HK-2 (cell line): Measurements from ENCODE around the gene TSHZ2.
"Not testable (repeated sequence)": the region's sequence is repeated elsewhere in the genome, so short reads cannot be mapped to it uniquely, and the experiment has no call there.

Experiments used
- DNase-seq: peaks from one replicate; pipeline ENCODE4 v3.0.0-alpha.2; 2018; ENCODE audit not compliant: unreplicated experiment

TSHZ2 gene

GRCh38 chr20:53087037-53087777 is 115.0 kb downstream of the TSHZ2 start:
- DNase-seq, result no peak

- no peak for DNase-seq
Measured at GRCh38 chr20:53088786-53089185, 116.6 kb downstream of the TSHZ2 start.

DNA sequence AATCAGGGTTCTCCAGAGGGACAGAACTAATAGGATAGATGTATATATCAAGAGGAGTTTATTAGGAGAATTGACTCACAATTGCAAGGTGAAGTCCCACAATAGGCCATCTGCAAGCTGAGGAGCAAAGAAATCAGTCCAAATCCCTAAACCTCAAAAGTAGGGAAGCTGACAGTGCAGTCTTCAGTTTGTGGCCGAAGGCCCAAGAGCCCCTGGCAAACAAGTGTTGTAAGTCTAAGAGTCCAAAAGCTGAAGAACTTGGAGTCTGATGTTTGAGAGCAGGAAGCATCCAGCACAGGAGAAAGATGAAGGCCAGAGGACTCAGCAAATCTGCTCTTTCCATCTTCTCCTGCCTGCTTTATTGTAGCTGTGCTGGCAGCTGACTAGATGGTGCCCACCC is 117.7 kb downstream of the TSHZ2 start:
- not testable (repeated sequence) for DNase-seq

GRCh38 chr20:53091789-53092188 is 119.6 kb downstream of the TSHZ2 start:
- DNase-seq, result no peak

DNA sequence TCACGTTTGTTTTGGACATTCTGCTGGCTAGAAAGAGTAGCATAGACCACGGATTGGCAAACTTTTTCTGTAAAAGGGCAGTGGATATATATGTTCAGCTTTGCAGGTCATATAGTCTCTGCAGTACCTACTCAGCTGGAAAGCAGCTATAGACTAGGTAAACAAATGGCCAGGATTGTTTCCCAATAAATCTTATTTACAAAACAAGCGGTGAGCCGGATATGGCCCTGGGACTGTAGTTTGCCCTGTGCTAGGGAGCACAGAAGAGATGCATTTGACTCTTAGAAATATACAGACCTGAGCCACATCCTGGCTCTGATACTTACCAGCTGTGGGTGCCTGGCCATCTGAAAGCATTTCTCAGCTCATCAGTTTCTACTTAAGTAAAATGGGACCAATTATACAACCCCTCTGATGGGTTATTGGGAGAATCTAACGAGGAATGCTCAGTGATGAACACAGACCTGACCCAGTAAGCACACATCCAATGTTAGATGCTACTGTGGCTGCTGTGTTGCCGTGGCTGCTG is 120.7 kb downstream of the TSHZ2 start:
- DNase-seq, result no peak

GRCh38 chr20:53097371-53097770 is 125.2 kb downstream of the TSHZ2 start:
- DNase-seq, result no peak

DNA sequence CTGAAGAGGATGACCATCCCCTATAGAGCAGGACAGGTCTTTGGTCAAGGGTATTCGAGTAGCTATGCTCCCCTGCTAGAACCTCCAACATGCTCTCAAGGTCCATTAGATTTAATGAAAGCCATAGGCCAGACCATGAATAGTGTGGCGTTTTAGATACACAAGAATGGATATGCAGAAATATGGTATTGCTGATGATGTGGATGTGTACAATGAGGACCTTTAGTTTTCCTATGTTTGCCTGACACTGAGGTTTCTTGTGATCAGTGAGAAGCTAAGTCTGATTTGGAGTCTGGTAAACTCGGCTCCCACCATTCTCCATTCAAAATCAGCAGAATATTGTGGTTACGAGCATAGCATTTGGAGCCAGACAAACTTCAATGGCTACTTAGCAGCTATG is 125.6 kb downstream of the TSHZ2 start:
- DNase-seq, result no peak

DNA sequence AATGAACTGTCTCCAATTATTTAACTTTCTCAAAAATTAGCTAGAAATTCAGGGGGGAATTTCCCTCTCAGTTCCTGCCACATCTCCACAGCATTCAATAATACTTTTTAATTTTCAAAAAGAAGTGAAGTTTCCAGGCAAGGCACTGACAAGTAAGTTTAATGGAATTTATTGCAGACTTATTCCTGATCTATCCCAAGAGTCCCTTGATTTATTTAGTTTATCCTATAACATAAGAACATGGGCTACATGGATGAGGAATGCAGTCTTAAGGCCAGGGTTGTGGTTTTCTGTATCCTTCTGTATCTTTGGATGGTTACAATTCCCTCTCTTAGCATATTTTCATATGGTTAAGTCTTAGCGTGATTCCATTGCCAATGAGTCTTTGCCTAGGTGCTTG is 126.5 kb downstream of the TSHZ2 start:
- DNase-seq, result no peak

- DNase-seq, result no peak
Measured at GRCh38 chr20:53099856-53100255, 127.7 kb downstream of the TSHZ2 start.

DNA sequence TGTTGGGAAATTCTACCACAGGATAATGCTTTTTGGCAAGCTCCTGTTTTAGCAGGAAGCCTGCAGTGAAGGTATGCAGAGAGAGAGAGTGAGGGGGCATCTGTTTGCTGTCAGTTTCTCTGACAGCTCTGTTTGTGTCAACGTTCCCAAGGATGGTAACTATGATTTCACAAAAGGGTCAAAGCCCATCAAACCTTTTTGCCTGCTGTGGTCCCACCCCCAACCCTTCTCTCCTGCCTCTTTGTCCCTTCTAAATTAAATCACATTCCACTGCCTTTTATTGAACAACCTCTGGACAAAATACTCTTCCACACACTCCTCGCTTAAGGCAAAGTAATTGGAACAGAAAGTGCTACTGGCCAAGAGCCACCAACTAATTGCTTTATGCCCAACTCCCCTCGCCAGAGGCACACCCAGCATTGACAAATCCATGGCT is 128.3 kb downstream of the TSHZ2 start:
- no peak for DNase-seq

GRCh38 chr20:53101992-53102760 is 130.0 kb downstream of the TSHZ2 start:
- DNase-seq, result no peak

DNA sequence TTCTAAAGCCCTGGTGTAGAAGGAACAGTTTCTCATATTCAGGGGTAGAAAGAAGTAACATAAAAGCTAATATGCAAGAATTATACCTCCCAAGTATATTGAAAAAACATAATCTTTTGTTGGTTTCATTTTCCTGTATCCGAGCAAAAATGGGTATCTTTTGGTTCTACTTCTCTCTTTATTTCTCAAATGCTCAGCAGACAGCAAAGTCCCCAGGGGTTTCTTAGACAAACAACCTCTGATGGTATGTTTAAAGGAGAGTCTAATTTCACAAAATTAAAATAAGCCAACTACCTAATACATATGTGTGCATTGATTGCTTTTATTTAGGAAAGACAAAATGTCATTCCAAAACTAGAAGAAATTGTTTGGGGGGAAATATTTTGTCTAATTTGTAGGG is 131.0 kb downstream of the TSHZ2 start:
- DNase-seq, result no peak

DNA sequence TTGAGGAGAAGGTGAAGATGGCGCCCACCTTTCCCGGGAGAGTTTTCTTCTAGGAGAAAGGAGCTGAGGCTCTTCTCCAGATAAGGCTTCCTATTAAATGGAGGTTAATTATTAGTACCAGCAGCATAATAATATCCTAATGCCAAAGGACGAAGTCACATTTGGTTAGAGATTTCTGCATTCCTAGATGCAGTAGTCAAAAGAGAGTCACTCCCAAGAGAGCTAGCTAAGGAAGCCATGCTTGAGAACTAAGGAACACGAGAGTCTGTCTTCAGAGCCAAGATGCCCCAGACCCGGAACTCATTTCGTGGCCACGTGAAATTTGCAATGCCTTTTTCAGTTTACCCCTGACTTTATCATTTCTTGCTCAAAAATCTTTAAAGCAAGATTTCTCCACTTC is 132.7 kb downstream of the TSHZ2 start:
- no peak for DNase-seq

DNA sequence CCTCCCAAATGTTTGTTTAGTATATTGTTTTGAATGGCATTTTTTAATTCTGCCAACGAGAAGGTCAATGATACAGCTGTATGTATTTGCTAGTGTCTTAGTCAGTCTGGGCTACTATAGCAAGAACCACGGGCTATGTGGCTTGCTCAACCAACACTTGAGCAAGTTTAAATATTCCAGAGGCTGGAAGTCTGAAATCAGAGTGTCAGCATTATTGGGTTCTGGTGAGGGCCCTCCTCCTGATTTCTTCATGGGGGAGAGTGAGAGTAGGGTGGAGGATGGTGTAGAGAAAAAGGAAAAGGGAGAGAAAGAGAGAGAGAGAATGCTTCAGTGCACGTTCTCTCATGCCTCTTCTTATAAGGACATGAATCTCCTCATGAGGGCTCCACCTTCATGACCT is 144.6 kb downstream of the TSHZ2 start:
- no peak for DNase-seq

DNA sequence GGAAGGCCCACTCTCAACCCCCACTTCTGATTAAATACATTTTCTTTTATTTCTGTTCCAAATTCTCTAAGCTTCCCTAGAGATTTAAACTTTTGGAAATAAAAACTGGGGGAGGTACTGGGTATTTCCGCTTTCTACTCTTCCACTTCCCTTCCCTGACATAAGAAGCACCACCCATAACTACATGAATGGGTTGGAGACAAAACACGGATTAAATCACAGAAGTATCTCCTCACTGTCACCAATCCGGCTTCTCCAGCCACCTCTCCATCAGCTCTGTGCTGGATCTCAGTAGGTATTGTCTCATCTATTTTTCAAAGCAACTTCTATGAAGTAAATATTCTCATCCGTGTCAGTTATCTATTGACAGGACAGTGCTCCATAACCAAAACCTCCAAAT is 150.7 kb downstream of the TSHZ2 start:
- DNase-seq, result no peak

GRCh38 chr20:53124075-53124551 is 152.0 kb downstream of the TSHZ2 start:
- no peak for DNase-seq

- DNase-seq, result no peak
Measured at GRCh38 chr20:53124803-53125202, 152.6 kb downstream of the TSHZ2 start.

- no peak for DNase-seq
Measured at GRCh38 chr20:53126185-53126584, 154.0 kb downstream of the TSHZ2 start.

DNA sequence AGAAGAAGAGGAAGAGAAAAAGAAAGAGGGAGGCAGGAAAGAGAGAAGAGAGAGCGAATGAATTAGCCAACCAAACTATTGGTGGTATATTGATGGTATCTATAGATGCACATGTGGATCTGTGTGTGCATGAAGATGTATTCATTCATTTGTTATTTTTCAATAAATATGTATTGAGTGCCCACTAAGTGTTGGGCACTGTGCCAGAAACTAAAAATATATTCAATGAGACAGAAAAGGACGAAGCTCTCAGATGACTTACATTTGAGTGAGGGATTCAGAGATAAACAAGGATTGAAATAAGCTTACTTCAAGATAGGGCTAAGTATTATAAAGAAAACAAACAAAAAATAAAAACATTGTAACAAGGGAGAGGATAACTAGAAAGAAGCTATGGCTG is 154.9 kb downstream of the TSHZ2 start:
- no peak for DNase-seq

GRCh38 chr20:53128004-53128403 is 155.8 kb downstream of the TSHZ2 start:
- DNase-seq, result no peak

DNA sequence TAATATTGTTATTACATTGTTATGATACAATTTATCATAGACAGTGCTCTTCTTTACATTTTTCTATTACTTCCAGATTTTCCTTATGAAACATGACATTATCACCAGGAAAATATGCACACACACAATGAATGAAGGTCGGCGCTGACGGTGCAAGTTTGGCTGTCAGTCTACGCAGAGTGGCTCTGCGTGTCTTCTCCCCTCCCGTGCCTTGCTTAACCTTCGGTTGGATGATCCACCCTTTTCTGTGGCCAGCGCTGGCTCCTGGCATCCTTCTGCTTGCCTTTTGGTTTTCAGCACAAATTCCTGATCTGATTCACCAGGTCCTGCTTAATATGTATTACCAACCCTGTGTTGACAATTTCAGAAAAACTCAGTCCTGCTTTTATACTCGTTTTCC is 157.4 kb downstream of the TSHZ2 start:
- DNase-seq, result no peak

GRCh38 chr20:53130795-53131194 is 158.6 kb downstream of the TSHZ2 start:
- DNase-seq, result no peak

DNA sequence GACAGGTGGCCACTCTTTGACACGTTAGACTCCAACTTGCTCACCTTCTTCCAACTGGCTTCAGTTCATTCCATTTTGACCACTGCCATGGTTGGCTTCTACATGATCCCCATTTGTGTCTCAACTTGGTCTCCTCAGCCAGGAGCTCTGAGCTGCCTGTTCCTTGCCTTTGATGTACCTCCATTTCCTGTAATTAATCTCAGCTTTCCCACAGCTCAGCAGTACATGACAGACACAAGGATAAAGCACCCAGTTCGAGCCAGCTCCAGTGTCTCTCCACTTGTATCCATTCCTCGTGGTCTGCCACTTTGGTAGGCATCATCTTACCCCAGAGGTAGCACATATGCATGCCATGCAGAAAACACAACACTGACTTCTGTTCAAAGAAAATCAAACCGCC is 161.0 kb downstream of the TSHZ2 start:
- DNase-seq, result no peak
